Stimulated activated CD8-positive, alpha-beta memory T cell treated with anti-CD3 and anti-CD28 coated beads, Interleukin-4, amount 100 ng/mL, for 4 hours (primary cell): Measurements from ENCODE around the gene ADCY4.
A peak's percentile ranks its signal among the peaks of the same experiment; 100 is the strongest.

Experiments used
- DNase-seq, 2 donors: peaks; one replicate each; pipeline ENCODE4 v3.0.0-alpha.2; 2020; ENCODE audit warnings: low read depth in 2 of 2, low spot score in 1 of 2

ADCY4 gene

DNA sequence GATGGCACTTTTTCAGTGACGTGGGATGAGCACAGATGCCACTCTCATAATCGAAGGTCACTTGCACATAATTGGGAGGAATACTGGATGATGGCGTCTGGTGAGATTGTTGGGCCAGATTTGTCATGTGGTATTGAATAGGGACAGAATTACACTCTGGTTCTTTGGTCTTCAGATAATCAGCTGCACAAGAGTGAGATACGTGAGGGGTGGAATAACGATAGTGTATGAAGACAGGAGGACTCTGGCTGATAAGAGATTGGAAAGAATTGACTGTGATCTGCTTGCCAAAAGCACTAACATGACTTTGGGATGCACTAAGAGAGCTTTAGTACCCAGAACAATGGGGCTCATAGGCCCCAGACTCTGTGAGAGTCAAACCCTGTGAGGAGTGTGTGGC is 56.4 kb downstream of the ADCY4 start:
- no peak for DNase-seq

DNA sequence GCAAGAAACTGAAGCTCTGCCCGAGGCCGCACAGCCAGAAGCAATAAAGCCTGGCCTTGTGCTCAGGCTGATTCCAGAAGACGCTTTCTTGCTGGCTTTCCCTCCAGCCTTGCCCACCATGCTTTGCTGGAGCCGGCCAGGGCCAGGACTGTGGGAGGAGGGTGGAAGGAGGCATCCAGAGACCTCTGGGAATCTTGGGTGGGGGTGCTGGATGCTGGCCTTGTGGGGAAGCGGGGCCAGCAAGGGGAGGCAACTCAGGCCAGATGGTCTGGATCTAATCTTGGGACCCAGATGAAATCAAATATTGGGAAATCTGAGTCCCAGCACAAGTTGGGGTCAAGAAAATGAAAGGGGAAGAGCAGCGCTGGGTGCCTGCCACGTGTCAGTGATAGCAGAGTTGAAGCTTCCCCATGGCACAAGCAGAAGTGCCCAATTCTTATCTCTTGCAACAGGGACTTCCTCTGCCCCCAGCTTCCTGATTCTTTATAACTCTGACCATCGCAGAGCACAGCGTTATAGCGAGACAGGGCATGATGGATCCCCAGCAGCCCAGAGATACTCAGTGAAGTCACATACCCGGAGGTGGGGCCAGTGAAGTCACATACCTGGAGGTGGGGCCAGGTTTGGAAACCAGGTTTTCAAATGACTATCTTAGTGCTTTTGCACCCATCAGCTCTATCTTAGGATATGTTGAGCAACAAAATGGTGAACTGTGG is 57.1 kb downstream of the ADCY4 start:
- DNase-seq = no peak

DNA sequence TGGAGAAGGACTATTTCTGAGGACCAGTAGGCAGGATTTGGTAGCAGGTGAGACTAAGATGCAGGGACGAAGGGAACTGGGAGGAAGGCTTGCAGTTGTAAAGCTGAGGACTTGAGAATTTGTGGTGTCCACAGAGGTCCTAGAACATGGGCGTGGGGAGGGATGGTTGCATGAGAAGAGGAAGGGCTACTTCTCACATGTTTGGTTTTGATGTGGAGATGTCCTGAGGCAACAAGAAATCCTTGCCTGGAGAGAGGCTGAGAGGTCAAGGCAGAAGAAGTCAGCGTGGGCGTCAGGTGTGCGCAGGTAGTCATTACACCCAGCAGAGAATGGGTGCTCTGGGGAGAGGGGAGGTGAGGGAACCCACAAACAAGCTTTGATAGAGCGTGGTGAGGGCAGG is 57.8 kb downstream of the ADCY4 start:
- no peak for DNase-seq

DNA sequence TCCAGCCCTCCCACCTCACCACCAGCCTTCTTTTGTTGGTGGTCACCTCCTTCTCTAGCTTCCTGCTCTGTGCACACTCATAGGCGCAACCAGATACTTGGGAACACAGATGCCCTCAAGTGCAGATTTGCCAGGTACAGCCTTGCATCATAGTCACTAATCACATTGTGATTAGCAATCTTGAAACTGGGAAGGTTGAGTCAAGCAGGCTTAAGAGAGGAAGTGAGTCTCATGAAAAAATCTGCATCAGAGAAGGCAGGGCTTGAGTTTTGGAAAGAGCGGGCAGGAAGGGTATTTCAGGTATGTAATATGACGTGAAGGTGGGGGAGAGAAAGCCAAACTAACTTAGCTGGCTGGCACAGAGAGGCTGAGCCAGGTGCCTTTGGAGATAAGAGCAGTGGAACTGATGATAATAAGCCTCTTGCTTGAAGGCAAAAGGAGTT is 60.7 kb downstream of the ADCY4 start:
- DNase-seq = no peak

- no peak for DNase-seq
These were observed 61.4 kb downstream of the ADCY4 start for GRCh38 chr14:24273422-24273998.

GRCh38 chr14:24272467-24272866 is 62.4 kb downstream of the ADCY4 start:
- DNase-seq = no peak

DNA sequence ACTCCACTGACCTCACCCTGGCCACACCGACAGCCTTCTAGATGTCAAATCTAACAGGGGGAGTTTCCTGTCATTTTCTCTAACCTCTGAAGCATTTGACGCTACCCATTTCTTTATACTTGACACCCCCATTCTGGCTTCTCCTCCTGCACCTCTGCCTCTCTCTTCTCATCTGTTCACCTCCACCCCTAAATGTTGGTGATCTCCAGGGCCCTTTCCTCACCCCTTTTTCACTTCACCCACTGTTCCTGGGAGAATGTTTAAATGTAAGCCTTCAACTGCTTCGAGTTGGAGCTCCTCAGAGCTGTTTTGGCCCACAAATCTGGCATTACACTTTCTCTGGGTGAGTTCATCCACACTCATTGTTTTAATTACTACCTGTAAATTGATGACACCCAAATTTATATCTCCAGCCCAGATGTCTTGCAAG is 63.0 kb downstream of the ADCY4 start:
- DNase-seq = no peak

DNA sequence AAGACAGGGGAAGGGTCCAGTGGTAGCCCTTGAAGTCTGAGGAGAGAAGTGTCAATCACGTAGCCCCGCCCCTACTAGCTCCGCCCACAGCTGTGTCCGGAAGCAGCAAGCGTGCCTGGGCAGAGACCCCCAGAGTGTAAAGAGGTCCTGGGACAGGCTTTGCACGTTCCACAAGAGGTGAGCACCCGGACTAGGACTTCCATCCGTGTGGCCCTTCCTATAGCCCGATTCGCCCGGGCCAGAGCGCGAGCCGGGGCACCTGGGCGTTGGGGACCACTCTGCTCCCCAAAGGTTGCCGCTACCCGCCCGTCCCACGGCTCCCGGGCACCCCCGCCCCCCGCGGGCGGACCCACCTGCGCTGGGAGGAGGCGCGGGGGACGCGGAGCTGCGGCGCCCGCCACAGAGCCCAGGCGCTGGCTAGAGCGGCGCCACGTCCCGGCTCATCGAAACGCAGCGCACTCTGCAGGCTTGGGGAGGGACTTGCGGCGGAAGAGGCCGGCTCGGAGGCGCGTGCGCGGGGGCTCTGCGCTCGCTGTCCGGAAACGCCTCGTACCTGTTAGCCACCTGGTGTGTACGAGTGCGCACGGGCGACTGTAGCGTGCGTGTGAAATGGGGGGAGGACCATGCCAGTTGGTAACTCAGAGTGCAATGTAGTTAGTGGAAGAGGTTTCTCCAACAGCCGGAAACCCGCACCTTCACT is 63.6 kb downstream of the ADCY4 start, which contains the start of gene RABGGTA:
TSS of gene RABGGTA (minus strand) at position 464 of the 700 bp plus-strand sequence. CDS start 482 bp downstream, outside the sequence.
- peak; percentile 75 to 82 for DNase-seq

GRCh38 chr14:24270537-24271133 is 64.2 kb downstream of the ADCY4 start:
- no peak for DNase-seq

- DNase-seq = no peak
These were observed 64.8 kb downstream of the ADCY4 start for GRCh38 chr14:24269910-24270536.

- DNase-seq = no peak
These were observed 65.5 kb downstream of the ADCY4 start for GRCh38 chr14:24269368-24269767.
